ENCODE data around the gene KIAA1671. TPM values are rescaled to one million over a fixed set of nuclear protein-coding genes. Genes with fewer than 3 reads are reported as not detected.

KIAA1671 gene
- 0.17 and 0.29 TPM in 2 replicates for total RNA-seq

GRCh38 chr22:24951942-24952836 is at the start of gene KIAA1671:
KIAA1671 (plus strand) TSS chr22:24952716; CDS start chr22:25028000, 75,284 bp downstream.

GRCh38 chr22:25199731-25200520 is 247.4 kb downstream of the KIAA1671 start, which contains the start of gene CRYBB3:
CRYBB3 (plus strand) TSS chr22:25199858; CDS start chr22:25201397, 1,539 bp downstream.

GRCh38 chr22:25219211-25219689 is 266.7 kb downstream of the KIAA1671 start, which contains the start of gene CRYBB2:
CRYBB2 (plus strand) TSS chr22:25219639; CDS start chr22:25221430, 1,791 bp downstream.

Other genes starting within 250 kb of the KIAA1671 start
- not detected in 2 replicates for gene PIWIL3, start 178.0 kb upstream of the KIAA1671 start, total RNA-seq
- gene SGSM1, start 146.5 kb upstream of the KIAA1671 start, total RNA-seq, result not detected in 2 replicates
- gene LHFPL7, start 6.0 kb upstream of the KIAA1671 start, total RNA-seq, result not detected in 2 replicates
- gene CRYBB3, start 247.1 kb downstream of the KIAA1671 start, total RNA-seq, result not detected in 2 replicates

Measured in smooth muscle cell of trachea (primary cell).